Right ventricle myocardium superior (tissue), 1 donor: Measurements from ENCODE around the gene RNF123. TPM values are rescaled to one million over a fixed set of nuclear protein-coding genes. Genes with fewer than 3 reads are reported as not detected.

Experiments
- ATAC-seq: fragments of 200-7000 bp; cut with Tn5 transposase; one replicate; pipeline ENCODE4 v1.9.1; 2020; ENCODE audit warnings: mild to moderate bottlenecking; ENCODE audit not compliant: poor library complexity
- DNase-seq: peaks from one replicate; pipeline ENCODE4 v3.0.0-alpha.2; 2020
- intact Hi-C: fragments of 100-400 bp; cut with DNase I; formaldehyde crosslinking; loops from one replicate; pipeline ENCODE4 v1.11.2; 2022
- long read RNA-seq: library from polyadenylated mRNA; unstranded; transcript quantifications from one replicate; pipeline ENCODE4 v2.0.0, GENCODE V29; 2021
- total RNA-seq: library from RNA; stranded (reverse); fragmentation: NEBNext Ultra II Directional; extraction: Animal tissue kit (Norgen Biotek cat#: 25700); gene quantifications from one replicate; pipeline ENCODE4 v1.2.1, GENCODE V29; 2021
- donor health status: DM: no; HTN: yes; CAD: no; lungs with severe emphysema.

RNF123 gene
- total RNA-seq: 47.9 TPM
- long read RNA-seq, full-length matches to known transcripts: 42 of 102 reads
- long read RNA-seq, partial matches to known transcripts: 30 of 102 reads
- long read RNA-seq, other reads (novel, unspliced or antisense): 30 of 102 reads

DNA sequence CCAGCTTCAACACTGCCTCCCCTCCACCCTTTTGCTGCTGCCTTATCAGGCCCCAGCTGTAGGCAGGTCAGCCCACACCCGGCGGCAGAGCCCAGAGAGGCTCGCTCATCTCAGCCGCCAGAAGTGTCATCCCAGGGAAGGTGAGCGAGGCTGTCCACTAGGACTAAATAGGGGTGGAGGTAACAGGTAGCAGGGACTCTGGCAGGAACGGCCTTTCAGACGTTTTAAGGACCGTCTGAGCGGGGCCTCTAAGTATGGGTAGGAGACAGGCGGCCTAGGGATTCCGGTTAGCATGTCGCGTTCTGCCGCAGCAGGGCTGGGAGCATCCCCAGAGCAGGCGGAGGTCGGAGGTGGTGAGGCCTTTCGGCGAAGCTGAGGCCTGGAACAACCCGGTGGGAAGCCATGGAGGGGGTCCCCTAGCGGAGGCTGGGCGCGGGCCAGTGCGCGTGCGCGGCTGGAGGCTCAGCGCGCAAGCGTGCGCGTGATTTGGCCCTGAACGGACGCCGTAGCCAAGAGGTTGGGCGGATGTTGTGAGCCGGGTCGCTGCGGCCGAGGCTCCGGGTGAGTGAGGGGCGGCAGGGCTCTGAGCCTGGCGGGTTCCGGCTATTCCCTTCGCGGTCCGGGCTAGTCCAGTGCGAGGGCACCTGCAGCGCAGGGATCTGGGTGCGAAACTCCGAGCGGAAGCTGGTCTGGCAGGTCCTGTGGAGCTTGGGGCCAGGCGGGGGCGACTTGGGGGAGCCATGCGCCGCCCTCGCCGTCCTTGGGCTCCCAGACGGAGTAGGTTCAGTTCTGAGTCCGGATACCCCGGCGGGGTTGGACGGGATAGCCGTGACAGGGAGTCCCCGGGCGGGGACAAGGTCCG is at the start of gene RNF123, which contains the start of gene MST1:
Gene RNF123, plus strand, starts transcription at position 512 of the 862 bp plus-strand sequence. CDS start 1,609 bp downstream, outside the sequence.
Gene MST1, minus strand, starts transcription at position 429 of the 862 bp plus-strand sequence. CDS start 783 bp downstream, outside the sequence.
- ATAC-seq (peak; percentile 90), DNase-seq (peak; percentile 94)
- intact Hi-C loops: no loop called here

DNA sequence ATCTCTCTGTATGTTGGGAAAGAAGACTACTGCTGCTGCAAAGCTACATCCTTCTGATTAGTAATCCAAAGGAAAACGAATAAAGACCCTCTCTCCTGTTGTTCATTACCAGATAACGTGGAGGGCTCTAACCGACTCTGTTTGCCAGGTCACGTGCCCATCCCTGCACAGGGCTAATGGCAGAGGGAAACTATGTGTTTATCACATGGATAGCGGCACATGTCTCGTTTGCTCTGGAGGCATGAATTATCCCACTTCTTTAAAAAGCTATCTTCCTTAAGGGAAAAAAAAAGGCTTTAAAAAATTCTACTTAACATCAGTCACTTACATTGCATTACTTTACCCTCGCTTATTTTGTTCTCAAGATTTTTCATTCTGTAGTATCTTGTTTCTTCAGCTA is 48.1 kb upstream of the RNF123 start:
- no peak for DNase-seq
- intact Hi-C loops: no loop called here
- no peak for ATAC-seq

DNA sequence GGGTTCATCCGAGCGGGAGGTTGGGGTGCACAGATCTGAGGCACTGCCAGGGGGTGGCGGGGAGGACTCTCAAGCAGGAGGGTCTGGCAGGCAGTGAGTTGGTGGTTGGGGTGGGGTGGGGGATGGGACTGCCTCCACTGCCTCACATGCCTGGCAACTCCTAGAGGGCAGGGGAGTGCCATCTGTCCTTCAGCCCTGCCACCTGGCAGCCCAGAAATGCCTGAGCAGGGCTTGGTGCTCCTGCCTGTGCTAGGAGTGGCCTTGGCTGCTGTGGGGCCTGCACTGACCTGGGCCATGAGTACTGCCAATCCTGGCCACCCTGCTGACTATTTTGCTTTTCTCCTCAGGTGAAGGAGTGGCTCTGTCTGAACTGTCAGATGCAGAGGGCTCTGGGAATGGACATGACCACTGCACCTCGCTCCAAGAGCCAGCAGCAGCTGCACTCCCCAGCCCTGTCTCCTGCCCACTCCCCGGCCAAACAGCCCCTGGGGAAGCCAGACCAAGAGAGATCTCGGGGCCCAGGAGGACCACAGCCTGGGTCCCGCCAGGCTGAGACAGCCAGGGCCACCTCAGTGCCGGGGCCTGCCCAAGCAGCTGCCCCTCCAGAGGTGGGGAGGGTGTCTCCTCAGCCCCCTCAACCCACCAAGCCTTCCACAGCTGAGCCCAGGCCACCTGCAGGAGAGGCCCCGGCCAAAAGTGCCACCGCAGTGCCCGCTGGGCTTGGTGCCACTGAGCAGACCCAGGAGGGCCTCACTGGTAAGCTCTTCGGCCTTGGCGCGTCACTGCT is 47.2 kb upstream of the RNF123 start:
- intact Hi-C loops: no loop called here
- DNase-seq: no peak
- no peak for ATAC-seq

DNA sequence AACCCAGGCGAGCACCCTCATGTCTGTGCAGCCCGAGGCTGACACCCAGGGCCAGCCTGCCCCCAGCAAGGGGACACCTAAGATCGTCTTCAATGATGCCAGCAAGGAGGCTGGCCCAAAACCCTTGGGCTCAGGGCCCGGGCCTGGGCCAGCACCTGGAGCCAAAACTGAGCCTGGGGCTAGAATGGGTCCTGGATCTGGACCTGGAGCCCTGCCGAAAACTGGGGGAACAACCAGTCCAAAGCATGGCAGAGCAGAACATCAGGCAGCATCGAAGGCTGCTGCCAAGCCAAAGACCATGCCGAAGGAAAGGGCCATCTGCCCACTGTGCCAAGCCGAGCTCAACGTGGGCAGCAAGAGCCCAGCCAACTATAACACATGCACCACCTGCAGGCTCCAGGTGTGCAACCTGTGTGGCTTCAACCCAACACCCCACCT is 46.6 kb upstream of the RNF123 start:
- ATAC-seq (no peak), DNase-seq (no peak)
- intact Hi-C loops: no loop called here

DNA sequence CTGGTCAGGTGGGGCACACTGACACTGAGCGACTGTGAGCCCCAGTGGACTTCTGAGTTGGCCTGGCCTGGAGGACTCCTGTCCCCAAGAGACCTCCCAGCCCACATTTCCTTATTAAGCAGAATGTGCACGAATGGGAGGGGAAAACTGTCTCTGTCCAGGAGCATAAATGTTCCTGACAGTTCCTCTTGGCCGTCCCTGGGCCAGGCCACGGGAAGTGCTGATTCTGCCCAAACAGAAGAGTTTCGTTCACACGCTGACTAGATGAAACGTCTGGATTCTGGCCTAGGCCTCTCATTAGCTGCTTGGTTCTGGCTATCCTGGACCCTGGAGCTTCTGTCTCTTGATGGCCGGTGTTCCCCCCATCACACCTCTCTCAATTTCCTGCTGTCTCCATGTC is 44.7 kb upstream of the RNF123 start:
- DNase-seq (no peak), ATAC-seq (no peak)
- intact Hi-C loops: no loop called here

DNA sequence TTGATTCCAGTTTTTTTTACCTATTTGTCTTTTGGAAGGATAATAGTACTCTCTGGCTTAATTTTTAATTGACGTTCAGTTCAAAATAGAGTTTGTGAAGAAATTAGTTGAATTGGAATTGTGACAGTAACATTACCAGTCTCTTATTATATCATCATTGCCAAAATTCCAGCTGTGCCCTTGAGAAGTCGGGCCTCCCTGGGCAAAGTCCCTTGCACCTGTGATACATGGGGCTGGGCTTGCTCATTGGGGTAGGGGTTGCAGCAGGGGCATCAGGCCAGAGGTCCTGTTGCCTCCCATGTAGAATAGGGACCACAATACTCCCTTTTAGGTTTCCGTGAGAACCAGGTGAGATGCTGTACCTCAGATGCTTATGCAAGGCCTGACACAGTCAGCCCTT is 43.1 kb upstream of the RNF123 start:
- intact Hi-C loops: no loop called here
- no peak for DNase-seq

DNA sequence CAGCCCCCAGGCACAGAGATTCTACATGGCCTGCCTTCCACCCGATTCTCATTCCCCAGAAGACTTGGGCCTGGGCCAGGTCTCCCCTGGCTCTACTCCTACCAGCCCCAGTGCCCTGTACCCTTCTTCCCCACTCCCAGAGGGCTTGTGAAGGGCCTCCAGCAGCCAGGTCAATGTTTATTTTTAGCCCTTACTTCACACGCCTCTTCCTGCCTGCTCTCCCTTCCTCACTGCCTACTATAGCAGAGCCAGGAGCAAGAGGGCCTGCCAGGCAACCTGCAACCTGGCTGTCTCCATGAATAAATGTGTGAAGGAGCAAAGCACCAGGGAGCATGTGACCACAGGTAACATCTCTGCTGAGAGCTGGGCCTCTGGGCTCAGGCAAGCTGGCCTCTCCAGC is 41.6 kb upstream of the RNF123 start:
- peak; percentile 58 for DNase-seq
- ATAC-seq: peak; percentile 94
- intact Hi-C loops: no loop called here

More for the DNA sequence above, 43.1 kb upstream of the RNF123 start:
- no peak for ATAC-seq

DNA sequence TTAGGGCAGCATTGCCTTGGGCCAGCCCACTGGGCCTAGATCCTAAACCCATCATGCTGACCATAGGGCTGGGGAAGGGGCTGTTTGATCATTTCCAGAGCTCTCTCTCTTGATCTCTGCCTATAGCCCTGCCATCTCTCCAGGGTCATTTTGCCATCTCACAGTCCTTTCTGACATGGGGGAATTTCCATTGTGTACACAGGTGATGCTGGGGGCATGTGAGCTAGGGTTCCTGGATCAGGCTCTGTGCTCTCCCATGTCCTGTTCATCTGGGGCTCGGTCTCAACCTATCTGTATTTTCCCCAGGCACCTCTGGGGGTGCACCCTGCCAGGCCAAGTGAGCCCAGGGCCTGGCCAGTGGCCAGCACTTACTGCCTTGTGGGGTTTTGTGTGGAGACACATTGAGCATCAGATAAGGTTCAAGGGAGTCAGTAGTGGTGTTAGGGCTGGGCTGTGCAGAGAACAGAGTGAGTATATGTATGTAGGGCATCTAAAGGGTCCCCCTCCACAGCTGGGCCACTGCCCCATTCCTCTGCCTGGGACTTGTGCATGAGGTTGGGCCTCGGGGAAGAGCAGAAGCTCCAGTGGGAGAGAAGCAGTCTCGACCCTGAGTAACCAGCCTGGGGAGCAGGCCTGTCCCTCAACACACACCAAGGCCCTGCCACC is 40.9 kb upstream of the RNF123 start:
- intact Hi-C loops: no loop called here
- DNase-seq (no peak), ATAC-seq (no peak)

DNA sequence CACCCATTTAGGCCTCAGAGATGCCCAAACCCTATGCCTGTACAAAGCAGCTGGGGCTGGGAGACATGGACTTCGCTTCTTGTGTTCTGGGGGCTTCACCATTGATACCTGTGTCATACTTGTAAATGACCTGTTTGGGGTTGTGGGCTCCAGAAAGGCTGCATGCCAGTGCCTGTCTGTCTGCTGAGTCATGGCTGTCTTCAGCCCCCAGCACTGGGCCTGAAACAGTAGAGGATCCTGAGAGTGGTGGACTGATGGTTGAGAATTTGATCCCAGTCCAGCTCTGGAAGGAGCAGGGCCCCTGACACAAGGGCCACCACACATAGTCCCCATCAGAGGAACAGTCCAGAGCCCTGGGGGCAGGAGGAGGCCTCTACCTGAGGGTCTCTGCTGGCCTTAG is 39.8 kb upstream of the RNF123 start:
- DNase-seq: no peak
- ATAC-seq: no peak
- intact Hi-C loops: no loop called here

DNA sequence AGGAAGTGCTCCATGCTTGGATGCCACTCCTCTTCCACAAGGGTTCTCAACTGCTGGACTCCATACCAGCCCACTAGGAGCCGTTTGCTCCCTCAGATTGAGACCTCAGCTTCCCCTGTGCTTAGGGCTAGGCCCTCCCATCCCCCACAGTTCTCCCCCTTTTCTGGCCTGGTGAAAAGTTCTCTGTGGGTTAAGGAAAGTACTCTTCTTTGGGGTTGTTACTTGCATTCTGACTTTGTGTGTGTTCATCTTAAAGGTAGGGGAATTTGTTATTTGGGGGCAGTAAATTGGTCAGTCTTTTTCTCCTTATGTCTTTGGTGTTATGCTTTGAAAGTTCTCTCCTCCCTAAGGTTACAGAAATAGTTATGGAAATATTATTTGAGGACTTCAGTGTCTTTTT is 39.2 kb upstream of the RNF123 start:
- intact Hi-C loops: no loop called here
- DNase-seq (no peak), ATAC-seq (no peak)

DNA sequence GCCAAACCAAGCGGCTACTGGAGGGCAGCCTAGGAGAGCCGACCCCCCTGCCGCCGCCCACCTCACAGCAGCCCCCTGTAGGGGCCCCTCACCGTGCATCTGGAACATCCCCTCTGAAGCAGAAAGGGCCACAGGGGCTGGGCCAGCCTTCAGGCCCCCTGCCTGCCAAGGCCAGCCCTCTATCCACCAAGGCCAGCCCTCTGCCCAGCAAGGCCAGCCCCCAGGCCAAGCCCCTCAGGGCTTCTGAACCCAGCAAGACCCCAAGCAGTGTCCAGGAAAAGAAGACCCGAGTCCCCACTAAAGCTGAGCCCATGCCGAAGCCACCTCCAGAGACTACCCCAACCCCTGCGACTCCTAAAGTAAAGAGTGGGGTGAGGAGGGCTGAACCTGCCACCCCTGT is 38.7 kb upstream of the RNF123 start:
- no peak for DNase-seq
- ATAC-seq: no peak
- intact Hi-C loops: no loop called here

DNA sequence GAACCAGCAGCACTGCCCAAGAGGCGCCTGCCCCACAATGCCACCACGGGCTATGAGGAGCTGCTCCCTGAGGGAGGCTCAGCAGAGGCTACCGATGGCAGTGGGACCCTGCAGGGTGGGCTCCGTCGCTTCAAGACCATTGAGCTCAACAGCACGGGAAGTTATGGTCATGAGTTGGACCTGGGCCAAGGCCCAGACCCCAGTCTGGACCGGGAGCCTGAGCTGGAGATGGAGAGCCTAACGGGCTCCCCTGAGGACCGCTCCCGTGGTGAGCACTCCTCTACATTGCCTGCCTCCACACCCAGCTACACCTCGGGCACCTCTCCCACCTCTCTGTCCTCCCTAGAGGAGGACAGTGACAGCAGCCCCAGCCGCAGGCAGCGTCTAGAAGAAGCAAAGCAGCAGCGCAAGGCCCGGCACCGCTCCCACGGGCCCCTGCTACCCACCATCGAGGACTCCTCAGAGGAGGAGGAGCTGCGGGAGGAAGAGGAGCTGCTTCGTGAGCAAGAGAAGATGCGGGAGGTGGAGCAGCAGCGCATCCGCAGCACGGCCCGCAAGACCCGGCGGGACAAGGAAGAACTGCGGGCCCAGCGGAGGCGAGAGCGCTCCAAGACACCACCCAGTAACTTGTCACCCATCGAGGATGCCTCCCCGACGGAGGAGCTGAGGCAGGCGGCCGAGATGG is 37.0 kb upstream of the RNF123 start:
- ATAC-seq (no peak), DNase-seq (peak; percentile 17)
- intact Hi-C loops: no loop called here

DNA sequence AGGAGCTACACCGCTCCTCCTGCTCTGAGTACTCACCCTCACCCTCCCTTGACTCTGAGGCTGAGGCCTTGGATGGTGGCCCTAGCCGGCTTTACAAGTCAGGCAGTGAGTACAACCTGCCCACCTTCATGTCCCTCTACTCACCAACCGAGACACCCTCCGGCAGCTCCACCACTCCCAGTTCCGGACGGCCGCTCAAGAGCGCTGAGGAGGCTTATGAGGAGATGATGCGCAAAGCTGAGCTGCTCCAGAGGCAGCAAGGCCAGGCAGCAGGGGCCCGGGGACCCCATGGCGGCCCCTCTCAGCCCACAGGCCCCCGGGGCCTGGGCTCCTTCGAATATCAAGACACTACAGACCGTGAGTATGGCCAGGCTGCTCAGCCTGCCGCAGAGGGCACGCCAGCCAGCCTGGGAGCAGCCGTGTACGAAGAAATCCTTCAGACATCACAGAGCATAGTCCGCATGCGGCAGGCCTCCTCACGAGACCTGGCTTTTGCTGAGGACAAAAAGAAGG is 36.4 kb upstream of the RNF123 start:
- DNase-seq (peak; percentile 15), ATAC-seq (no peak)
- intact Hi-C loops: no loop called here

DNA sequence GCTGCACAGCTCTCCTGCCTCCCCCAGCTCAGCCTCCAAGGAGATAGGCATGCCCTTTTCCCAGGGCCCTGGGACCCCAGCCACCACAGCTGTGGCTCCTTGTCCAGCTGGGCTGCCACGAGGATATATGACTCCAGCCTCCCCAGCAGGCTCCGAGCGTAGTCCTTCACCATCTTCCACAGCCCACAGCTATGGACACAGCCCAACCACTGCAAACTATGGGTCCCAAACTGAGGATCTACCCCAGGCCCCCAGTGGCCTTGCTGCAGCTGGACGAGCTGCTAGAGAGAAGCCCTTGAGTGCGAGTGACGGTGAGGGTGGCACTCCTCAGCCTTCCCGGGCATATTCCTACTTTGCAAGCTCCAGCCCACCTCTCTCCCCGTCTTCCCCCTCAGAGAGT is 35.7 kb upstream of the RNF123 start:
- ATAC-seq (no peak), DNase-seq (peak; percentile 21)
- intact Hi-C loops: no loop called here

DNA sequence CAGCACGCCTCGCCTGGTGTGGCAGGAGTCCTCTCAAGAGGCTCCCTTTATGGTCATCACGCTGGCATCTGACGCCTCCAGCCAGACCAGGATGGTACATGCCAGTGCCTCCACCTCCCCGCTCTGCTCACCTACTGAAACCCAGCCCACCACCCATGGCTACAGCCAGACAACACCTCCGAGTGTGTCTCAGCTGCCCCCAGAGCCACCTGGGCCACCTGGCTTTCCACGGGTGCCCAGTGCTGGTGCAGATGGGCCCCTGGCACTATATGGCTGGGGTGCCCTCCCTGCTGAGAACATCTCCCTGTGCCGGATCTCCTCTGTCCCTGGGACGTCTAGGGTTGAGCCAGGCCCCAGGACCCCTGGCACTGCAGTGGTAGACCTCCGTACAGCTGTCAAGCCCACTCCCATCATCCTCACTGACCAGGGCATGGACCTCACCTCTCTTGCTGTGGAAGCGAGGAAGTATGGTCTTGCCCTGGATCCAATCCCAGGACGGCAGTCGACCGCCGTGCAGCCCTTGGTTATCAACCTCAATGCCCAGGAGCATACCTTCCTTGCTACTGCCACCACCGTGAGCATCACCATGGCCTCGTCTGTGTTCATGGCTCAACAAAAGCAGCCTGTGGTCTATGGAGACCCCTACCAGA is 35.1 kb upstream of the RNF123 start:
- intact Hi-C loops: no loop called here
- DNase-seq (no peak), ATAC-seq (no peak)

DNA sequence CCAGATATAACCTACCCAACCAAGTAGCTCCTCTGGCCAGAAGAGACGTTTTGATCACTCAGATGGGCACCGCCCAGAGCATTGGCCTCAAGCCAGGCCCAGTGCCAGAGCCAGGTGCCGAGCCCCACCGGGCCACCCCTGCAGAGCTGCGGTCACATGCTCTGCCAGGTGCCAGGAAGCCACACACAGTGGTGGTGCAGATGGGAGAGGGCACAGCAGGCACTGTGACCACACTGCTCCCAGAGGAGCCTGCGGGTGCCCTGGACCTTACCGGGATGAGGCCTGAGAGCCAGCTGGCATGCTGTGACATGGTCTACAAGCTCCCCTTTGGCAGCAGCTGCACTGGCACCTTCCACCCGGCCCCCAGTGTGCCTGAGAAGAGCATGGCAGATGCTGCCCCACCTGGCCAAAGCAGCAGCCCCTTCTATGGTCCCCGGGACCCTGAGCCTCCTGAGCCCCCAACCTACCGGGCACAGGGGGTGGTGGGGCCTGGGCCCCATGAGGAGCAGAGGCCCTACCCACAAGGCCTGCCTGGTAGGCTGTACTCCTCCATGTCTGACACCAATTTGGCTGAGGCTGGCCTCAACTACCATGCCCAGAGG is 34.3 kb upstream of the RNF123 start:
- no peak for ATAC-seq
- intact Hi-C loops: no loop called here
- no peak for DNase-seq

DNA sequence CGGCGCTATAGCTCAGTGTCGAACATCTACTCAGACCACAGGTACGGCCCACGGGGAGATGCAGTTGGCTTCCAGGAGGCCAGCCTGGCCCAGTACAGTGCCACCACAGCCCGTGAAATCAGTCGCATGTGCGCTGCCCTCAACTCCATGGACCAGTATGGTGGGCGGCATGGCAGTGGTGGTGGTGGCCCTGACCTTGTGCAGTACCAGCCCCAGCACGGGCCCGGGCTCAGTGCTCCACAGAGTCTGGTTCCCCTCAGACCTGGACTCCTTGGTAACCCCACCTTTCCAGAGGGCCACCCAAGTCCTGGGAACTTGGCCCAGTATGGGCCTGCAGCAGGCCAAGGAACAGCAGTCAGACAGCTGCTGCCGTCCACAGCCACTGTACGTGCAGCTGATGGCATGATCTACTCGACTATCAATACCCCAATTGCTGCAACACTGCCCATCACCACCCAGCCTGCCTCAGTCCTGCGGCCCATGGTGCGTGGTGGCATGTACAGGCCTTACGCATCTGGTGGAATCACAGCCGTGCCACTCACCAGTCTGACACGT is 33.5 kb upstream of the RNF123 start:
- intact Hi-C loops: no loop called here
- DNase-seq: no peak
- ATAC-seq: no peak
